MM.1S (cell line): ENCODE data around the gene FRAS1.

Experiments
- CTCF ChIP-seq: fragments of 300-600 bp; sonication (generic); IDR thresholded peaks from 2 replicates; pipeline ENCODE4 v1.5.1; 2016; ENCODE audit warnings: antibody characterized with exemption, low read length, mixed read lengths
- EZH2phosphoT487 ChIP-seq: fragments of 300-600 bp; sonication (generic); IDR thresholded peaks from 2 replicates; pipeline ENCODE4 v1.6.1; 2018; ENCODE audit warnings: antibody characterized with exemption, low read length

- TF ChIP-seq EZH2phosphoT487 (no peak), CTCF (no peak)
These were observed 305.2 kb downstream of the FRAS1 start for GRCh38 chr4:78362310-78362709.
